ENCODE results near the gene LHX4. TPM values are rescaled to one million over a fixed set of nuclear protein-coding genes. Genes with fewer than 3 reads are reported as not detected.

LHX4 gene
- polyA plus RNA-seq, 1 donor from 2014 or later = 0.25 TPM

GRCh38 chr1:180251526-180252305, 21.7 kb downstream of the LHX4 start:
- no peak overlapping the region for H3K4me3 Mint-ChIP-seq
- H3K27me3 Mint-ChIP-seq = peaks cover 32% of the 10 kb centered on the region
- H3K9me3 Mint-ChIP-seq = no peaks in the 10 kb centered on the region
- peaks cover 0 to 4% (median 0%) of the 10 kb centered on the region in 3 donors for H3K4me1 Mint-ChIP-seq
- no peaks in the 10 kb centered on the region for H3K36me3 Mint-ChIP-seq
- H3K27ac Mint-ChIP-seq = no peak overlapping the region

- peak overlapping the region in 1 of 4 donors; percentile 2 for H3K4me3 Mint-ChIP-seq
- peaks cover 35% of the 10 kb centered on the region for H3K27me3 Mint-ChIP-seq
- H3K4me1 Mint-ChIP-seq = peaks cover 0 to 4% (median 0%) of the 10 kb centered on the region in 3 donors
- H3K9me3 Mint-ChIP-seq = no peaks in the 10 kb centered on the region
- H3K36me3 Mint-ChIP-seq = no peaks in the 10 kb centered on the region
- peak overlapping the region in 1 of 3 donors; percentile 1 for H3K27ac Mint-ChIP-seq
Measured at GRCh38 chr1:180252638-180253536, 22.8 kb downstream of the LHX4 start.

GRCh38 chr1:180253585-180254495, 23.8 kb downstream of the LHX4 start:
- H3K9me3 Mint-ChIP-seq = no peaks in the 10 kb centered on the region
- peaks cover 37% of the 10 kb centered on the region for H3K27me3 Mint-ChIP-seq
- peaks cover 0 to 4% (median 0%) of the 10 kb centered on the region in 3 donors for H3K4me1 Mint-ChIP-seq
- no peak overlapping the region for H3K27ac Mint-ChIP-seq
- no peak overlapping the region for H3K4me3 Mint-ChIP-seq
- H3K36me3 Mint-ChIP-seq = no peaks in the 10 kb centered on the region

- peaks cover 0 to 4% (median 0%) of the 10 kb centered on the region in 3 donors for H3K4me1 Mint-ChIP-seq
- no peak overlapping the region for H3K27ac Mint-ChIP-seq
- no peaks in the 10 kb centered on the region for H3K9me3 Mint-ChIP-seq
- peaks cover 35% of the 10 kb centered on the region for H3K27me3 Mint-ChIP-seq
- H3K4me3 Mint-ChIP-seq = no peak overlapping the region
- no peaks in the 10 kb centered on the region for H3K36me3 Mint-ChIP-seq
Measured at GRCh38 chr1:180254496-180254819, 24.4 kb downstream of the LHX4 start.

- Mint-ChIP-seq H3K27ac (no peak overlapping the region), H3K36me3 (no peaks in the 10 kb centered on the region), H3K9me3 (no peaks in the 10 kb centered on the region), H3K27me3 (peaks cover 35% of the 10 kb centered on the region), H3K4me3 (no peak overlapping the region), H3K4me1 (peaks cover 0 to 4% (median 0%) of the 10 kb centered on the region in 3 donors)
Measured at GRCh38 chr1:180254854-180255253, 24.8 kb downstream of the LHX4 start.

GRCh38 chr1:180255536-180256340, 25.7 kb downstream of the LHX4 start:
- Mint-ChIP-seq H3K4me3 (no peak overlapping the region), H3K4me1 (peaks cover 0 to 4% (median 0%) of the 10 kb centered on the region in 3 donors), H3K27ac (peak overlapping the region in 1 of 3 donors; percentile 57), H3K9me3 (no peaks in the 10 kb centered on the region), H3K27me3 (peaks cover 35% of the 10 kb centered on the region), H3K36me3 (no peaks in the 10 kb centered on the region)

GRCh38 chr1:180256341-180257027, 26.4 kb downstream of the LHX4 start:
- Mint-ChIP-seq H3K36me3 (no peaks in the 10 kb centered on the region), H3K4me1 (peaks cover 0 to 4% (median 0%) of the 10 kb centered on the region in 3 donors), H3K27ac (no peak overlapping the region)

GRCh38 chr1:180257028-180257386, 26.9 kb downstream of the LHX4 start:
- Mint-ChIP-seq H3K4me3 (no peak overlapping the region), H3K4me1 (peaks cover 0 to 4% (median 0%) of the 10 kb centered on the region in 3 donors), H3K27ac (no peak overlapping the region), H3K9me3 (no peaks in the 10 kb centered on the region), H3K27me3 (peaks cover 29% of the 10 kb centered on the region), H3K36me3 (no peaks in the 10 kb centered on the region)

More at GRCh38 chr1:180256341-180257027, 26.4 kb downstream of the LHX4 start:
- peaks cover 29% of the 10 kb centered on the region for H3K27me3 Mint-ChIP-seq
- H3K9me3 Mint-ChIP-seq = no peaks in the 10 kb centered on the region
- no peak overlapping the region for H3K4me3 Mint-ChIP-seq

GRCh38 chr1:180257486-180257885, 27.4 kb downstream of the LHX4 start:
- H3K27me3 Mint-ChIP-seq = peaks cover 27% of the 10 kb centered on the region
- no peaks in the 10 kb centered on the region for H3K9me3 Mint-ChIP-seq
- H3K36me3 Mint-ChIP-seq = no peaks in the 10 kb centered on the region
- H3K4me1 Mint-ChIP-seq = peaks cover 0 to 3% (median 0%) of the 10 kb centered on the region in 3 donors
- H3K27ac Mint-ChIP-seq = no peak overlapping the region
- H3K4me3 Mint-ChIP-seq = no peak overlapping the region

- H3K27ac Mint-ChIP-seq = no peak overlapping the region
- H3K36me3 Mint-ChIP-seq = no peaks in the 10 kb centered on the region
- no peaks in the 10 kb centered on the region for H3K9me3 Mint-ChIP-seq
- peaks cover 23% of the 10 kb centered on the region for H3K27me3 Mint-ChIP-seq
- no peaks in the 10 kb centered on the region for H3K4me1 Mint-ChIP-seq
- H3K4me3 Mint-ChIP-seq = no peak overlapping the region
Measured at GRCh38 chr1:180258290-180258689, 28.2 kb downstream of the LHX4 start.

- Mint-ChIP-seq H3K4me1 (no peaks in the 10 kb centered on the region), H3K27ac (no peak overlapping the region), H3K27me3 (peaks cover 23% of the 10 kb centered on the region), H3K36me3 (no peaks in the 10 kb centered on the region), H3K4me3 (no peak overlapping the region), H3K9me3 (no peaks in the 10 kb centered on the region)
Measured at GRCh38 chr1:180258935-180259334, 28.9 kb downstream of the LHX4 start.

GRCh38 chr1:180259431-180260338, 29.6 kb downstream of the LHX4 start:
- H3K27me3 Mint-ChIP-seq = peaks cover 19% of the 10 kb centered on the region
- H3K4me1 Mint-ChIP-seq = no peaks in the 10 kb centered on the region
- H3K36me3 Mint-ChIP-seq = no peaks in the 10 kb centered on the region
- H3K4me3 Mint-ChIP-seq = no peak overlapping the region
- peak overlapping the region in 1 of 3 donors; percentile 91 for H3K27ac Mint-ChIP-seq
- no peaks in the 10 kb centered on the region for H3K9me3 Mint-ChIP-seq

- Mint-ChIP-seq H3K27me3 (peaks cover 17% of the 10 kb centered on the region), H3K9me3 (no peaks in the 10 kb centered on the region), H3K4me1 (no peaks in the 10 kb centered on the region), H3K36me3 (no peaks in the 10 kb centered on the region), H3K4me3 (no peak overlapping the region), H3K27ac (no peak overlapping the region)
Measured at GRCh38 chr1:180260541-180260940, 30.5 kb downstream of the LHX4 start.

All from IgD-negative memory B cell (primary cell).